ENCODE data around the gene CYTH3.
"Not testable (repeated sequence)": the region's sequence is repeated elsewhere in the genome, so short reads cannot be mapped to it uniquely, and the experiment has no call there.

The CYTH3 gene

DNA sequence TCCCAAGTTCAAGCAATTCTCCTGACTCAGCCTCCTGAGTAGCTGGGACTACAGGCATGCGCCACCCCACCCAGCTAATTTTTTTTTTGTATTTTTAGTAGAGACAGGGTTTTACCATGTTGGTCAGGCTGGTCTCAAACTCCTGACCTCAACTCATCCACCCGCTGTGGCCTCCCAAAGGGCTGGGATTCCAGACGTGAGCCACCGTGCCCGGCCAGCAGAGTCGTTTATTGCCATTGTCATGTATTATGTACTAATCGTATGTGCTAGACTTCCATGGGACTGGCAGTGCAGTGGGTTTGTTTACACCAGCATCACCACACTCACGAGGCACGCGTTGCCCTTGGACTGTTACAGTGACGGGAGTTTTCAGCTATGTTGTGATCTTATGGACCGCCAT lies 120.9 kb downstream of the CYTH3 start:
- DNase-seq (ENCODE audit: low read depth in 2 of 2) = not testable (repeated sequence)

DNA sequence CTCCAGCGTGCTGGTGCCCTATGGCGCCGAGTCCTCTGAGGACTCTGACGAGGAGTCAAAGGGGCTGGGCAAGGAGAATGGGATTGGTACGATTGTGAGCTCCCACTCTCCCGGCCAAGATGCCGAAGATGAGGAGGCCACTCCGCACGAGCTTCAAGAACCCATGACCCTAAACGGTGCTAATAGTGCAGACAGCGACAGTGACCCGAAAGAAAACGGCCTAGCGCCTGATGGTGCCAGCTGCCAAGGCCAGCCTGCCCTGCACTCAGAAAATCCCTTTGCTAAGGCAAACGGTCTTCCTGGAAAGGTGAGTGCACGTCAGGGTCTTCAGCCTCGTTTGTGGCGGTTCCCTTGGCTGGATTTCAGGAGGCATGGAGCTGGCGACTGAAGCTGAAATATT lies 122.4 kb downstream of the CYTH3 start:
- no peak for DNase-seq (ENCODE audit: low read depth in 2 of 2)

DNA sequence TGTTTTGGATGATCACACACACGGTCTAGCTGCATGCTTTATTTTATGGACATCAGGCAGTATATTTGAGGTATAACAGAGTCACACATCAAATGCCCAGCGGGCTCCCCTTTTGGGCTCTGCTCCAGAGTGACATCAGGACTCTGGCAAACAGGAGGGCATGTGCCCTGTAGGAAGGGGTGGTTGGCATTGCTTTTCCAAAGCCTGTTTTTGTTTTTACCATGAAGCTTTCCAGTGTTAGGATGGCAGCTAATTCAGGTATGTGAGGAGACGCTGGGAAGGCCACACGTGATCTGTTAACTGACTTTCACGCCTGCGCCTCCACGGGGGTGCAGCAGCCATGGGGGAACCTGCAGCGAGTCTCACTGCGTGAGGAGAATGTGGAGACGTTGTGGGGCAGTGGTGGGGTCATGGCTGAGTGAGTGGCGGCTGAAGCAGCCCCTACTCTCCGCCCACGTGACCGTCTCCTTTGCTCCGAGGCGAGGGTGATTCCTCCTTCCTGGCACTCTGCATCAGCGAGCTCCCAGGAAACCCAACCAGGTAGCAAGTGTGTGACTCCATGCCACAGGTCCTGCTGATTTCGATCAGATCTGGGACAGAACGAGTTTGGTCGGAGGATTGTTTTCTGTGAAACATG lies 123.6 kb downstream of the CYTH3 start:
- no peak for DNase-seq (ENCODE audit: low read depth in 2 of 2)

DNA sequence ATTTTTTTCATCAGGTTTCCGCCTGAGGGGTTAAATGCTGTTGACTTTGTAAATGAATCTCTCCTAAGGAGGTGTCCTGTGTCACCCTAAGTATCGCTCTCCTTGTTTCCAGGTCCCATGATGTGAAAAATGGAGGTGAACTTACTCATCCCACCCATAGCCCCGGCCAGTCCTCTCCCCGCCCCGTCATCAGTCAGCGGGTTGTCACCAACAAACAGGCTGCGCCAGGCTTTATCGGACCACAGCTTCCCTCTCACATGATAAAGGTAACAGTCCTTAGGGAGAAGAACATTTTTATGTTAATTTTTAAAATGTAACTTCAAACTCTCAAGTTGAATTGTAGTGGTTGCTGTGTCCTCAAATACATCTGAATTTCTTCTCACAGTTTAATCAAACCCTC lies 124.8 kb downstream of the CYTH3 start:
- no peak for DNase-seq (ENCODE audit: low read depth in 2 of 2)

DNA sequence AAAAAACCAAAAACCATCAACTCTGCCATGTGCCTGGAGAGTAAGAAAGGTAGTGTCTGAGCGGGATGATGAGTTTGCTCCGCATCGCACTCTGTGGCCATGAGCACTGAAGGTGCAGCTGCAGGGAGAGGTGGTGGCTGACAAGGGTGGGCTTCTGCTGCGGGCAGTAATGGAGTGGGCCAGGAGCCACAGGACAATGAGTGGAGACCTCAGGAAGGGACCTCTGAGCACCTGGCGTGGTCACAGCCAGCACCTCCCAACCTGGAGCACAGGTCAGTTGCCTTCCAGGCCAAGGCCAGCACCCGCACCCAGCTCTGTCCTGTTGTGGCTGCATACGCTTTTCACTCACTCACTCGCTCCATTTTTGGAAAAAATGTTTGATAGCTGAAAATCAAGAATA lies 125.8 kb downstream of the CYTH3 start:
- DNase-seq (ENCODE audit: low read depth in 2 of 2) = no peak

DNA sequence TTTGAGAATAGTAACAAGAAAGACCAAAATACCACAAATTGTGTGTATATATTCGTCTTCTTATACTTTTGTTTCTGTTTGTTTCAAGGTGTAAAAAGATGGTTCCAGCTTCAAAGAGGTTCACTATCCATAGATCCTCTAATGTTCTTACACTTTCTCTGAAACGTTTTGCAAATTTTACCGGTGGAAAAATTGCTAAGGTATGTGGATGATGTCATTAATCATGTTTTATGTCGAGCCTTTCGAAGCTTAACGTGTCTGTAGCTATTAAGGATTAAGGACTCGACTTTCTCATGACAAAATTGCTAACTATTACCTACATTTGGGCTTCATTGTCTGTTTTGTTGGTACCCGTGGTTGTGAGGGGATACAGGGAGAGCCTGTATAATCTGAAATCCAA lies 128.4 kb downstream of the CYTH3 start:
- no peak for DNase-seq (ENCODE audit: low read depth in 2 of 2)

DNA sequence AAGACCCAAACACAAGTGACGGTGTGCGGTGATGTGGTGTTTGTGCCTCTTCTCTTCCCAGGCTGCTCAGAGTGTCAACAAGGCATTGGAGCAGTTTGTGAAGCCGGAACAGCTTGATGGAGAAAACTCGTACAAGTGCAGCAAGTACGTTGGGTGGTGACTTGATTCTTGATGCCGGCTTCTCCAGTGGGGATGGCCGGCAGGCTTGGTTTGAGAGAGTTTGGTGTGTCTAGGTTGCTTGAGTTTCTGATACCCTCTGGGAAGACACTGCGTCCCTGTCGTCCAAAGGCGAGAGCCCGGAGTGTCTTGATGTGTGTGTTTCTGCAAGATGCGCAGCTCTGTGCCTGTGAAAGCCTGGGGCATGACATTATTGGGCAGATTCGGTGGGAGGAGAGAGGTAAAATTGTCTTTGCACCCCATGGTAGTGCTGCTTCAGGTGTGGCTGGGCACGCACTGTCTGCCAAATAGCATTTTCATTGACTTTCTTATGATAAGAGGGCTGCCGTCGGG lies 129.5 kb downstream of the CYTH3 start:
- DNase-seq (ENCODE audit: low read depth in 2 of 2) = no peak

DNA sequence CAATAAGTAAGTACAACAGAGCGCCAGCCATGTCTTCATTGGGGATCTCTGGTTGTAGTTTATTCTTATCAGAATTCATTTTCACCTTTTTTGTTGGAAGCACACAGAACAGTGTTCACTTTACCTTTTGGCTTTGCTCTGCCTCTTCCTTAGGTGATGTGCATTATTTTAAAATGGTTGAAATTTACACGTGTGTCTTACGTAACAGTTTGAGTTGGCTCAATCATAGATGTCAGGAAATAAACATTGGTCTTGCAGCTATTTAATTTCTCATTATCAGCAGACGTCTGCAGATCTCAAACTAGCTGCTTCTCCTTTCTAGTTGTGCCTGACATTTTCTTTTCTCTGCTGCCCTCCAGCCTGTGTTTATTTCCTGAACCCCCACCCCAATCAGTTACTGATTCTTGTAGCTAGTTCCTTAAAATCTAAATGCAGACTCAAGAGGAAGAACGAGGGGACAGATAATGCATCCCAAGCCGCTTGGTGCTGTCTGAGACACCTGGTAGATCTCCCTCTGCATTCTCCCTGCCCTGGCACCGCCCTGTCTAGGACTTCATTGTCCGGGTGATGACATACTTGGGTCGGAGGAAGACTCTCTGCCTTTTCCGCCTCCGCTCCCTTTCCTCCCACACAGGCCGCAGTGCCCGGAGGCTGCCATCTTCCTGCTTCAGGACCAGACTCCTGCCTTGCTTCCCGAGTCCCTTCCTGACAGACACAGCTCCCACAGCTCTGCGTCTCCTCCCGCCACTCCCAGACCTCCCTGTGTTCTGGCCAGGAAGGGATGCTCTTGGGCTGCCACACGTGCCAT lies 133.0 kb downstream of the CYTH3 start:
- DNase-seq (ENCODE audit: low read depth in 2 of 2) = no peak

DNA sequence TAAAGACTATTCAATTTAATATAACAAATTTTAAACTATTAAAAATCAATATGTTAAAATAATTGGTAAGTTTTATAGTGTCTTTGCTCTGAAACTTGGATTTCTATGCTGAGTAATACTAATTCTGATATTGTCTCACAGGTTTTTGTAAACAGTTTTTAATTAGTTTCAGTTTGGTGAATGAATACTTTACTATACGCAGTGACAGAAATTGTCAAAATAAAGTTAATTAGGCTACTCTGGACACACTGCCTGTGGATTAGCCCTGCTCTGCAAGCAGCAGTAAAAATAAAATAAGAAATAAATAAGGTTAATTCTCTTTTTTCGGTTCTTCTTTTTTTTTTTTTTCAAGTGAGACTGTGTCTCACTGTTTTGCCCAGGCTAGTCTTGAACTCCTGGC lies 135.9 kb downstream of the CYTH3 start:
- DNase-seq (ENCODE audit: low read depth in 2 of 2) = no peak

DNA sequence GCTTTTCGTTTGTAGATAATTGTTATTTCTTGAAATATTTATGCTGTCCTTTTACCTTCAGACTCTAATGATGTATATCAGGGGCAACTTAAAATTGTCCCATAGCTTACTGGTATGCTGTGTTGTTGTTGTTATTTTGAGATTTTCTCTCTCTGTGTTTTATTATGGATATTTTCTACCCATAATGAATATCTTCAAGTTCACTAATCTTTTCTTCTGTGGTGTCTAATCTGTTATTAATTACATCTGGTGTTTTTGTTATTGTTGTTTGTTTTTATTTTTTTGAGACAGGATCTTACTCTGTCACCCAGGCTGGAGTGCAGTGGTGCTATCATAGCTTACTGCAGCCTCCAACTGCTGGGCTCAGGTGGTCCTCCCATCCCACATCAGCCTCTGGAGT lies 139.2 kb downstream of the CYTH3 start:
- no peak for DNase-seq (ENCODE audit: low read depth in 2 of 2)

DNA sequence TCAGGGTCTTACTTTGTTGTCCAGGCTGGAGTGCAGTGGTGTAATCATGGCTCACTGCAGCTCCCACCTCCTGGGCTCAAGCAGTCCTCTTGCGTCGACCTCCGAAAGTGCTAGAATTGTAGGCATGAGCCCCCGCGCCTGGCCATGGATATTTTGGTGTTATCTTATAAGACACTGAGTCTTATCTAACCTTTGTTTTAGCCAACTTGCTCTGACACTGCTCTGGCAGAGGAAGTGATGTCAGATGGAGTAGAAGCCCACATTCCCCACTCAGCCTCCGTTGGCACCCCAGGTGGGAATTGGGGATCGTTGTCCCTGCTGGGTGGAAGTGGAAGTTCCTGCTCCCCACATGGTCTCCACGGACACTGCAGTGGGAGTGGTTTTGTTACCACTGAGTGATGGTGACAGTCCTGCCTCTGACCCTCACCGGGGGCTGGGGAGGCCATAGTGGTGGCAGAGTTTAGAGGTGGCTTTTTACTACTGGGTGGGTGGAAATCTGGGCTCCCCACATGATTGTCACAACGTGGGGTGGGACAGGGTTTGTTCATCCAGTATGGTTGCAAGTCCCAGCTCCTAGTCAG lies 142.3 kb downstream of the CYTH3 start:
- no peak for DNase-seq (ENCODE audit: low read depth in 2 of 2)

DNA sequence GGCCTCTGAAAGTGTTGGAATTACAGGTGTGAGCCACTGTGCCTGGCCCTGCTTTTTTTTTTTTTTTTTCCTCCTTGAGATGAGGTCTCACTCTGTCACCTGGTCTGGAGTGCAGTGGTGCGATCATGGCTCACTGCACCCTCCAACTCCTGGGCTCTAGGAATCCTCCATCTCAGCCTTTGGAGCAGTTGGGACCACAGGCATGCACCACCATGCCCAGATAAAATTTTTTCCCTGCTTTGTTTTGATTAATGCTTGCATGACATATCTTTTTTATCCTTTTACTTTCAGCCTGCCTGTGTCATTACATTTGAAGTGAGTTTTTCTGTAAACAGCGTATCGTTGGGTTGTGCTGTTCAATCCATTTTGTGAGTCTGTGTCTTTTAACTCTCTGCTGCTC lies 144.2 kb downstream of the CYTH3 start:
- DNase-seq (ENCODE audit: low read depth in 2 of 2) = no peak

DNA sequence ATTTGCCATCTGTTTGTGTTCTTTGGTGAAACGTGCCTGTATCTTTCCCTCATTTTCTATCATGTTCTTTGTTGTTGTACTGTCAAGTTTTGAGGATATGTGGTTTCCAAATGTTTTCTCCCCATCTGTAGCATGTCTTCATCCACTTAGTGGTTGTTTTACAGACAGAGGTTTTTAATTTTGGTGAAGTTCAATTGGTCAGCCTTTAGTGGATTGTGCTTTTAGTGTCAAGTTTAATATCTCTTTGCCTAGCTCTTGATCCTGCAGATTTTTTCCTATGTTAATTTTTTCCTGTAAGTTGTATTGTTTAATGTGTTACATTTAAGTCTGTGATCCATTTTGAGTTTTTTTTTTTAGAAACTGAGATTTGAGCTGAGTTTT lies 145.3 kb downstream of the CYTH3 start:
- DNase-seq (ENCODE audit: low read depth in 2 of 2) = no peak

DNA sequence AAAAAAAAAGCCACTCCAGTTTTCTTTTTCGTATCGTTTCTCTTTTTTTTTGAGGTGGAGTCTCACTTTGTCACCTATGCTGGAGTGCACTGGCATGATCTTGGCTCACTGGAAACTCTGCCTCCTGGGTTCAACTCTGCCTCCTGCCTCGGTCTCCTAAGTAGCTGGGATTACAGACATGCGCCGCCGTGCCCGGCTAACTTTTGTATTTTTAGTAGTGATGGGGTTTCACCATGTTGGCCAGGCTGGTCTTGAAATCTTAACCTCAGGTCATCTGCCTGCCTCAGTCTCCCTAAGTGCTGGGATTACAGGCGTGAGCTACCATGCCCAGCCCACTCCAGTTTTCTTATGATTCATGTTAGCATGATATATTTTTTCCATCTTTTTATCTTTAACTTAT lies 148.6 kb downstream of the CYTH3 start:
- no peak for DNase-seq (ENCODE audit: low read depth in 2 of 2)

DNA sequence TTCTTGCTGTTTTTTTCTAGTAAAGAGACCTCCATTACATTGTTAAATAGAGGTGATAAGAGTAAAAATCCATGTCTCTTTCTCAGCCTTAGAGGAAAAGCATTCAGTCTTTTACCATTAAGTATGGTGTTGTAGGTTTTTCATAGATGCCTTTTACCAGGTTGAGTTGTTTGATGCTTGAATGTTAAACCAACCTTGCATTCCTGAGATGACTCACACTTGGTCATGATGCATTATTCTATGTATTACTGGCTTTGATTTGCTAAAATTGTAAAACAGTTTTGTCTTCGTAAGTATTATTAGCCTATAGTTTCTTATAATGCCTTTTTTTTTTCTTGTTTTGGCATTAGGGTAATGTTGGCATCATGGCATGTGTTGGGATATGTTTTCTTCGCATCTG lies 151.3 kb downstream of the CYTH3 start:
- no peak for DNase-seq (ENCODE audit: low read depth in 2 of 2)

DNA sequence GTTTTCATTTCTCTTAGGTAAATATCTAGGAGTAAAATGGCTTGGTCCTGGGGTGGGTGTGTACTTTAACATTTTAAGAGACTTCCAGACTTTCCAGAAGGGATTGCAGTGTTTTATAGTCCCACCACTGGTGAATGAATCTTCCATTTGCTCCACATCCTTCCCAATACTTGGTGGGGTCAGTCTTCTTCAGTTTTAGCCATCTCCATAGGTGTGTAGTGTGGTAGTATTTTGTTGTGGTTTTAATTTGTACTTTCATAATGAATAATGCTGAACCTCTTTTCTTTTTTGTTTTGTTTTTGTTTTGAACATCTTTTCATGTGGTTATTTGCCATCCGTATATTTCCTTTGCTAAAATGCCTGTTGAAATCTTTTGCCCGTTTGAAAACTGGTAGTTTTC lies 154.9 kb downstream of the CYTH3 start:
- DNase-seq (ENCODE audit: low read depth in 2 of 2) = no peak

DNA sequence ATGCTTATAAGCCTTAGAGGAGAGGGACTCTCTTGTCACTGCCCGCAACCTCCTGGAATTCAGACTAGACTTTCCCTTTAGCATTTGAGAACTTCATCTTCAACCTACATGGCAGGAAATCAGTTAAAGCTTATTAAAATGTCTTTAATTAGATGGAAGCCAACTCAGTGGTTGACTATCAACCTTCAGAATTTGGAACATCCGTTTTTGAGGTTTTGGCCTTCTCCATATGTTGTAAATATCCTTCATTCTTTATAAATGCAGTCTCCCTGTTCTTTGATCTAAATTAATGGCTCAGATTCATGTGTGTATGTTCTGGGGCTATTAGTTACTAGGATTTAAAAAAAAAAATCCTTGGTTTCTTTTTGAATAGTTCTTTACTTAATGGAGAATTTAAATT lies 156.2 kb downstream of the CYTH3 start:
- no peak for DNase-seq (ENCODE audit: low read depth in 2 of 2)

Data from stimulated activated CD4-positive, alpha-beta T cell treated with anti-CD3 and anti-CD28 coated beads, Interleukin-12 subunit alpha, Interleukin-12 subunit beta, amount 100 ng/mL, for 24 hours (primary cell).